Astrocyte of the cerebellum (primary cell): Measurements from ENCODE around the gene ANKRD27.

ENCODE experiments used
- DNase-seq: peaks from one replicate; pipeline ENCODE4 v3.0.0-alpha.2; 2011; ENCODE audit warnings: low read depth
- H3K4me3 ChIP-seq: 2 replicates; pipeline ENCODE4 v1.5.1; 2011; ENCODE audit warnings: mild to moderate bottlenecking, low read depth, low read length, moderate library complexity
- in situ Hi-C: cut with HindIII; loops from 2 replicates; pipeline ENCODE4 v1.10.0; 2017; ENCODE audit warnings: low sequenced_read_pairs
- TF ChIP-seq, protein P1 (sequence below): IDR thresholded peaks from 2 replicates; pipeline ENCODE4 v1.5.1; 2012; ENCODE audit warnings: low read length, low read depth, moderate library complexity, mild to moderate bottlenecking; ENCODE audit errors: missing control alignments

ANKRD27 gene

DNA sequence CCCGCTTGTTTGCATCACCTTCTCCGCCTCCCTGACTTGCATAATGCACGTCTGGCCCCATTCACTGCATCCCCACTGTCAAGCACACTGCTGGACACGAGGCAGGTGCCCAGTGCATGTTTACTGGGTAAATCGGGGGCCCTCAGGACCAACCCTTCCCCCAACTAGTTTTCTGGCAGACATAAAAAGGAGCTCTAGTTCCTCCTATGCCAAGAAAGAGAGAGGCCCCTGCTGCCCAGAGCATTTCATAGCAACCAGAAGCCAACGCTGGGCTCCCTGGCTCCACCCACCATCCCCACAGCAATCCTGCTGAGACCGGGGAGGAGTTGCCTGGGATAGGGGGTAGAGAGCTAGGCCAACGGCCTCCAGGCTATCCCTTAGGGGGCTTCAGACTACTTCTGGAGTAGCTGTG, 23.2 kb downstream of the ANKRD27 start:
- TF ChIP-seq, protein P1, sequence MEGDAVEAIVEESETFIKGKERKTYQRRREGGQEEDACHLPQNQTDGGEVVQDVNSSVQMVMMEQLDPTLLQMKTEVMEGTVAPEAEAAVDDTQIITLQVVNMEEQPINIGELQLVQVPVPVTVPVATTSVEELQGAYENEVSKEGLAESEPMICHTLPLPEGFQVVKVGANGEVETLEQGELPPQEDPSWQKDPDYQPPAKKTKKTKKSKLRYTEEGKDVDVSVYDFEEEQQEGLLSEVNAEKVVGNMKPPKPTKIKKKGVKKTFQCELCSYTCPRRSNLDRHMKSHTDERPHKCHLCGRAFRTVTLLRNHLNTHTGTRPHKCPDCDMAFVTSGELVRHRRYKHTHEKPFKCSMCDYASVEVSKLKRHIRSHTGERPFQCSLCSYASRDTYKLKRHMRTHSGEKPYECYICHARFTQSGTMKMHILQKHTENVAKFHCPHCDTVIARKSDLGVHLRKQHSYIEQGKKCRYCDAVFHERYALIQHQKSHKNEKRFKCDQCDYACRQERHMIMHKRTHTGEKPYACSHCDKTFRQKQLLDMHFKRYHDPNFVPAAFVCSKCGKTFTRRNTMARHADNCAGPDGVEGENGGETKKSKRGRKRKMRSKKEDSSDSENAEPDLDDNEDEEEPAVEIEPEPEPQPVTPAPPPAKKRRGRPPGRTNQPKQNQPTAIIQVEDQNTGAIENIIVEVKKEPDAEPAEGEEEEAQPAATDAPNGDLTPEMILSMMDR: peak; percentile 43
- peak; percentile 16 for DNase-seq
- H3K4me3 ChIP-seq: no peak overlapping the region
- in situ Hi-C loops: no loop called here

DNA sequence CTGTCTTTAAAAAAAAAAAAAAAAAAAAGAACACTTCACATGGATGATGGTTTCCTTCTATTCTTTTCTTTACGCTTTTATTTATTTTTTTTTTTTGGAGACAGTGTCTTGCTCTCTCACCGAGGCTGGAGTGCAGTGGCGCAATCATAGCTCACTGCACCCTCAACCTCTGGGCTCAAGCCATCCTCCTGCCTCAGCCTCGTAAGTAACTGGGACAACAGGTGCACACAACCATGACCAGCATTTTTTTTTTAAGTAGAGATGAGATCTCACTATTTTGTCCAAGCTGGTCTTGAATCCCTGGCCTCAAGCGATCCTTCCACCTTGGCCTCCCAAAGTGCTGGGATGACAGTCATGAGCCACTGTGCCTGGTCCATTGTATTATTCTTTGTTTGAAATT, 24.3 kb downstream of the ANKRD27 start:
- H3K4me3 ChIP-seq: no peak overlapping the region
- no peak for DNase-seq
- TF ChIP-seq, protein P1: no peak
- in situ Hi-C loops: no loop called here

DNA sequence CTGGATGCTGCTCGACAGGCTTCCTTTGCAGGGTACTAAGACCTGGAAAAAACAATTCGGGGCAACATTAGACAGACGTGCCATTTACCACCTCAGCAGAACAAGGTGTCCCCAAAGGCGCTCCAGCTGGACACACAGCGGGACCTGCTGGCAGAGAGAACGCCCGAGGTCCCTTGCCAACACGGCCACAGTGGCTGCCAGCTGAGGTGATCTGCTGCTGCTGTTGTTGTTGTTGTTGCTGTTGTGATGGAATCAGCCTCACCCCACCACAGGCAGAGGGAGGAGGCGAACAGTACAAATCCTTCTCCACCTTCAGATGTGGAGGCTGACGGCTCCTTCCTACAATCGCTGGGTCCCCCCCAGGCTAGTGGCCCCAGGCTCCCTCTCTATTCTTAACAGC, 25.2 kb downstream of the ANKRD27 start:
- TF ChIP-seq, protein P1: no peak
- in situ Hi-C loops: no loop called here
- no peak overlapping the region for H3K4me3 ChIP-seq
- no peak for DNase-seq

DNA sequence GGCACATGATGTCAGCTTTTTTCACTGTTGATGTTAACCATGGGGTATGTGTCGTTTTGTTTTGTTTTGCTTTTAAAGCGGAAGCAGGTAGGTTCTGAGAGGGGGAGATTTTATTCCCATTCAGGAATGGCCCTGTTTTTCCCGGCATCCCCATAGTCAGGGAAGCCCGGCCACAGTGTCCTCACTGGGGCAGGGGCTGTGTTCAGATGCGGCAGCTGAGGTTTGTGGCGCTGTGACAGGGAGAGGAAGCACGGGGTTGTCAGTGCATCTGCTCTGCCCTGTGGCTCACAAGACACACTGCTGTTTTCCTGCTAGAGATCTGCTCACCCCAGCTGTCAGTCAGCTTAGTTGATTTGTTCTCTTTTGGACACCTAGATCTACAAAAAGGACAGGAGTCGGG, 27.6 kb downstream of the ANKRD27 start:
- H3K4me3 ChIP-seq: no peak overlapping the region
- DNase-seq: no peak

DNA sequence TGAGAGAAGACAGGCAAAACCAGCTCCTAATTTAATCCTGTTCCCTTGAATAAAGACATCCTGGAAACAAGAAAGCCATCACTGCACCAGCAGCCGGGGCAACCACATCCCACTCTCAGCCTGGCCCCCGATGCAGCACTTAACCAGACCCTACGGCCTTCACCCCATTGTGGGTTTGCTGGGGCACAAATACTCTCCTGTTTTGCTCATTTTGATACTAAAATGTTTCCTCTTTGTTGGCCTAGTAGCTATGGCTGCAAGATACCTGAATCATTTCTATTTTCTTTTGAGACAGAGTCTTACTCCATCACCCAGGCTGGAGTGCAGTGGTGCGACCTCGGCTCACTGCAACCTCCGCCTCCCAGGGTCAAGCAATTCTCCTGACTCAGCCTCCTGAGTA, 28.4 kb downstream of the ANKRD27 start:
- DNase-seq: no peak
- in situ Hi-C loops: no loop called here
- TF ChIP-seq, protein P1: no peak
- no peak overlapping the region for H3K4me3 ChIP-seq

More for the DNA sequence above, 27.6 kb downstream of the ANKRD27 start:
- in situ Hi-C loops: no loop called here
- TF ChIP-seq, protein P1: no peak

DNA sequence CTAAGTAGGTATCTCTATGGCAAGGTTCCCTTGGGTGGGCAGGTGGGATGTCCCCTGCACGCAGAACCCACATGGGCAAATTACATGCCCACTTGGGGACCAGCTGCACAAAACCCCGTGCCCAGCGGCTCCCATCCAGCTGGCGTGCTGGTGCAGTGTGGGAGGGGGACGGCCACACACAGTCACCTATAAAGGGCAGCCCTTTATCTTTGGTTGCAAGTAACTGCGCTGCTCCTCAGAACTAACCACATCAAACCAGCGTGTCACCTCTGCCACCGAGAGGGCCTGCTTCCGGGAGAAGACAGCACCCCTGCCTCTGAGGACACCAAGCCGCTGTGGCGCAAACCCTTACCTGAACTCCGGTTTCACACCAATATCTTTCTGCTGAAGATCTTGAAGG, 32.2 kb downstream of the ANKRD27 start:
- no peak overlapping the region for H3K4me3 ChIP-seq
- TF ChIP-seq, protein P1: no peak
- in situ Hi-C loops: no loop called here
- no peak for DNase-seq

DNA sequence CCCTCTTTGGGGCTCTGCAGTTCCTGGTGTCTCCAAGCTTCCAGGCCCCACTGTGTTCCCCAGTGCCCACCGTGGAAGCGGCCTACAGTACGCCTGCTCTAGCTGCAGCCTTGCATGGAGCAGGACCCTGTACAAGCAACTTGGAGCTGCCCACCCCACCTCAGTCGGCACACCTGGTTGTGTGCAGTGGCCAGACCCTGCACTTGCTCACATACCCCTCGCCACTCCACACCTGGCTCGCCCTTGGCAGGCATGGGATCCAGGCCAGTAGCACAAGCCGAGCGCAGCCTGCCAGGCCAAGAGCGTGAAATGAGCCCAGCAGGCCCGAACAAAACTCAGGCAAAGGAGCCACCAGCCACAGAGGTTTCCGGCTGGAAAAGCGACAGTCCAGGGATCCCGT, 36.4 kb downstream of the ANKRD27 start:
- in situ Hi-C loops: no loop called here
- H3K4me3 ChIP-seq: no peak overlapping the region
- DNase-seq: no peak
- TF ChIP-seq, protein P1: no peak
